OCI-LY3 (cell line): ENCODE measurements around the gene FYN.

ENCODE experiments used
- H2AFZ ChIP-seq: fragments of 200-600, 300-600 bp; shearing (Covaris generic); 2 replicates; pipeline ENCODE4 v1.6.0; 2014; ENCODE audit warnings: antibody characterized with exemption, low read depth, low read length
- H3K27ac ChIP-seq: fragments of 200-600, 300-600 bp; sonication (generic); 2 replicates; pipeline ENCODE4 v1.5.1; 2014; ENCODE audit warnings: mild to moderate bottlenecking, low read length, moderate library complexity, mixed read lengths
- H3K27me3 ChIP-seq: fragments of 200-600, 300-600 bp; sonication (generic); 2 replicates; pipeline ENCODE4 v1.6.1; 2014; ENCODE audit warnings: low read depth, low read length, mixed read lengths
- H3K36me3 ChIP-seq: fragments of 200-600, 300-600 bp; sonication (generic); replicated peaks from 2 replicates; pipeline ENCODE3; 2014; ENCODE audit warnings: low read depth, low read length, mixed read lengths
- H3K4me1 ChIP-seq: fragments of 300-600, 200-600 bp; sonication (generic); 2 replicates; pipeline ENCODE4 v1.6.1; 2014; ENCODE audit warnings: low read length, mixed read lengths
- H3K4me2 ChIP-seq: fragments of 200-600, 300-600 bp; sonication (generic); 2 replicates; pipeline ENCODE4 v1.6.1; 2014; ENCODE audit warnings: low read length, mixed read lengths
- H3K4me3 ChIP-seq: fragments of 300-600, 200-600 bp; sonication (generic); 2 replicates; pipeline ENCODE4 v1.5.1; 2014; ENCODE audit warnings: antibody characterized with exemption, mild to moderate bottlenecking, low read length, moderate library complexity
- H3K79me2 ChIP-seq: fragments of 300-600, 200-600 bp; shearing (Covaris generic); 2 replicates; pipeline ENCODE4 v1.6.1; 2014; ENCODE audit warnings: mild to moderate bottlenecking, low read length, mixed read lengths
- H3K9ac ChIP-seq: fragments of 300-600, 200-600 bp; shearing (Covaris generic); 2 replicates; pipeline ENCODE4 v1.6.0; 2014; ENCODE audit warnings: mild to moderate bottlenecking, low read length, moderate library complexity
- H3K9me3 ChIP-seq: fragments of 200-600, 300-600 bp; shearing (Covaris generic); 2 replicates; pipeline ENCODE4 v1.6.1; 2014; ENCODE audit warnings: low read length, mixed read lengths; ENCODE audit not compliant: insufficient read depth
- H4K20me1 ChIP-seq: fragments of 200-600, 300-600 bp; sonication (generic); 2 replicates; pipeline ENCODE4 v1.6.1; 2016; ENCODE audit warnings: low read length, mixed read lengths; ENCODE audit not compliant: insufficient read depth
- EZH2phosphoT487 ChIP-seq: fragments of 200-600 bp; shearing (Covaris generic); IDR thresholded peaks from 2 replicates; pipeline ENCODE4 v1.6.1; 2018; ENCODE audit warnings: antibody characterized with exemption, mixed run types, low read depth
- TF ChIP-seq, protein P1 (sequence below): fragments of 200-600, 300-600 bp; sonication (generic); IDR thresholded peaks from 2 replicates; pipeline ENCODE4 v1.5.1; 2014; ENCODE audit warnings: antibody characterized with exemption, low read length, low read depth

Gene FYN

DNA sequence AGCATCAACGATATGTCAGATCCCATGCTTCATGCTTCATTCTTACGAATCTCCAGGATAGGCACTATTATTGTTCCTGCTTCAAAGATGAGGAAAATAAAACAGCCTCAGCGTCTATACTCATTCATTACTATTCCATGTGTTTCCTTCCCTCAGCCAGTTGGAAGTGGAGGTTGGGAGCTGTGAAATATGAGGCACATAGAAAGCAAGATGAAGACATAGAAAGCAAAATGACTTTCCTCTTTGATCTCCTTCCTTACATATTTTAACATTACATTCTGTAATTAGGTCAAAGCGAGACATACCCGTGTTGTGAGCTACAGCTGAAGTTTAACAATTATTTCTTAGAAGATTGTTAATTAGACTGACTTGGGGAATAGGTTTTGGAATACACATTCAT, 125.4 kb downstream of the FYN start:
- no peak for TF ChIP-seq EZH2phosphoT487
- TF ChIP-seq, protein P1, sequence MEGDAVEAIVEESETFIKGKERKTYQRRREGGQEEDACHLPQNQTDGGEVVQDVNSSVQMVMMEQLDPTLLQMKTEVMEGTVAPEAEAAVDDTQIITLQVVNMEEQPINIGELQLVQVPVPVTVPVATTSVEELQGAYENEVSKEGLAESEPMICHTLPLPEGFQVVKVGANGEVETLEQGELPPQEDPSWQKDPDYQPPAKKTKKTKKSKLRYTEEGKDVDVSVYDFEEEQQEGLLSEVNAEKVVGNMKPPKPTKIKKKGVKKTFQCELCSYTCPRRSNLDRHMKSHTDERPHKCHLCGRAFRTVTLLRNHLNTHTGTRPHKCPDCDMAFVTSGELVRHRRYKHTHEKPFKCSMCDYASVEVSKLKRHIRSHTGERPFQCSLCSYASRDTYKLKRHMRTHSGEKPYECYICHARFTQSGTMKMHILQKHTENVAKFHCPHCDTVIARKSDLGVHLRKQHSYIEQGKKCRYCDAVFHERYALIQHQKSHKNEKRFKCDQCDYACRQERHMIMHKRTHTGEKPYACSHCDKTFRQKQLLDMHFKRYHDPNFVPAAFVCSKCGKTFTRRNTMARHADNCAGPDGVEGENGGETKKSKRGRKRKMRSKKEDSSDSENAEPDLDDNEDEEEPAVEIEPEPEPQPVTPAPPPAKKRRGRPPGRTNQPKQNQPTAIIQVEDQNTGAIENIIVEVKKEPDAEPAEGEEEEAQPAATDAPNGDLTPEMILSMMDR: no peak
- Histone ChIP-seq H3K4me3 (no peak overlapping the region), H3K36me3 (no peaks in the 10 kb centered on the region), H3K9ac (no peak overlapping the region), H3K4me2 (no peak overlapping the region), H3K4me1 (no peaks in the 10 kb centered on the region), H3K27ac (no peak overlapping the region), H3K9me3 (no peaks in the 10 kb centered on the region), H3K27me3 (no peaks in the 10 kb centered on the region), H4K20me1 (no peaks in the 10 kb centered on the region), H3K79me2 (no peaks in the 10 kb centered on the region), H2AFZ (no peak overlapping the region)

DNA sequence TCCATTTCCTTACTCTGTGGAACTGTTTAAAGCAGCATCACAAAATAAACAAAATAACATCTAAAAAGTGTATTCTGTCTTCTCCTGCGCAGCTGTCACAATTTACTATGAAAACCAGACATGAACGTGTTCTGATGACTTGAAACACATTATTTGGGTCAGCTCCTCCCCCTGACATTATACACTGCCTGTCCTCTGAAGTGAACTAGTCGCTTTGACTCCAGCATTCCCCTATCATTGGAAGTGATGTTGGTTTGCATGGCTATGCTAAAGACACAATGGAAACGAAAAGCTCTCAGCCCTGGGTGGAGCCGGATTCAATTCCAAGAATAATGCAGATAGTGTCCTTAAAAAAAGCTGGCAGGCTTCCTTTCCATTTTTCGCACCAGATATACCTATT, 125.9 kb downstream of the FYN start:
- H3K9me3 ChIP-seq: no peaks in the 10 kb centered on the region
- H3K4me2 ChIP-seq: no peak overlapping the region
- no peak overlapping the region for H3K4me3 ChIP-seq
- TF ChIP-seq, protein P1: no peak
- TF ChIP-seq EZH2phosphoT487: no peak
- no peaks in the 10 kb centered on the region for H3K4me1 ChIP-seq
- H4K20me1 ChIP-seq: no peaks in the 10 kb centered on the region
- H3K27ac ChIP-seq: no peak overlapping the region
- H3K79me2 ChIP-seq: no peaks in the 10 kb centered on the region
- no peaks in the 10 kb centered on the region for H3K27me3 ChIP-seq
- no peaks in the 10 kb centered on the region for H3K36me3 ChIP-seq
- H2AFZ ChIP-seq: no peak overlapping the region
- H3K9ac ChIP-seq: no peak overlapping the region

DNA sequence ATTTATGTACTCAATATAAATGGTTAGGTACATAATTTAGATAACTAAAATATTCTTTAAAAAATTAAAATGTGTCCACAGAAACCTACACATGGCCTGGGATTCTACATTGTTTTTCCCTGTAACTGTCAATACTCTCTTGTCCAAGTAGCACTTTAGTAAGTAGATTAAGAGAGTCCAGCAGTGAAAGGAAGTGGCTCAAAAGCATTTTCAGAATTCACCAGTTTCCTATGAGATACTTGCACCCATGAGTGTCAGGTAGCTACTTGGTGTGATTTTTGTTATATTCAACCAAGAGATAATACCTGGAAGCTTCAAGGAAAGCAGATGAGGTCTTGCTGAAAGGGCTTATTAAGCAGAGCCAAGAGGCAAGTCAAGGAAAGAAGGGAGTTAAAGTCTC, 126.3 kb downstream of the FYN start:
- Histone ChIP-seq H2AFZ (no peak overlapping the region), H3K79me2 (no peaks in the 10 kb centered on the region), H3K4me3 (no peak overlapping the region), H3K27ac (no peak overlapping the region), H3K9me3 (no peaks in the 10 kb centered on the region), H4K20me1 (no peaks in the 10 kb centered on the region), H3K4me1 (no peaks in the 10 kb centered on the region), H3K9ac (no peak overlapping the region), H3K4me2 (no peak overlapping the region), H3K36me3 (no peaks in the 10 kb centered on the region), H3K27me3 (no peaks in the 10 kb centered on the region)
- TF ChIP-seq, protein P1: no peak
- TF ChIP-seq EZH2phosphoT487: no peak

DNA sequence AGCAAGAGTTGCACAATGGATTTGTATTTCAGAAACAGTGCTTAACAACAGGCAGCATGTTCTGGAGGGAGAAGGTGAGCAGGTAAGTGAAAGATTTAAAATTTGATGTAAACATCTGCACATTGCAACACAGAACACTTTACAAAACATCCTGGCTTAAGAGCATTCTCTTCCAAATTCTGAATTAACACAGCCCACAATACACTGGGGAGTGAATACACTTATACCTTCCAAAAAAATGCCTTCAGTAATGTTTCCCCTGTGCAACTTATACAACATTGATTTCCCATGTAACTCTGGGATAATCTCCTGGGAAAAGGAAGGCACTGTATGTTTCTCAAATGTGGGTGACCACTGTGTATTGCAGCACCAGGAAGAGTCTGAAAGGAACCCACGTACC, 127.6 kb downstream of the FYN start:
- Histone ChIP-seq H3K4me2 (no peak overlapping the region), H3K4me1 (no peaks in the 10 kb centered on the region), H3K9me3 (no peaks in the 10 kb centered on the region), H3K27me3 (no peaks in the 10 kb centered on the region), H3K79me2 (no peaks in the 10 kb centered on the region), H3K9ac (no peak overlapping the region), H3K36me3 (no peaks in the 10 kb centered on the region), H3K4me3 (no peak overlapping the region), H2AFZ (no peak overlapping the region), H4K20me1 (no peaks in the 10 kb centered on the region), H3K27ac (no peak overlapping the region)
- TF ChIP-seq EZH2phosphoT487: no peak
- TF ChIP-seq, protein P1: no peak
